HFF-Myc (cell line): ENCODE measurements around the gene TNNC2.

Experiments used
- DNase-seq: peaks from one replicate; pipeline ENCODE4 v3.0.0-alpha.2; 2011; ENCODE audit warnings: low read depth; ENCODE audit errors: extremely low read depth
- H3K4me3 ChIP-seq: replicated peaks from 2 replicates; pipeline ENCODE4 v1.5.1; 2011; ENCODE audit warnings: low read depth, mild to moderate bottlenecking, control low read depth, low read length
- TF ChIP-seq, protein P1 (sequence below): IDR thresholded peaks from 2 replicates; pipeline ENCODE4 v1.5.1; 2012; ENCODE audit warnings: mild to moderate bottlenecking, low read depth, low read length, control low read depth; ENCODE audit errors: missing control alignments

The TNNC2 gene

DNA sequence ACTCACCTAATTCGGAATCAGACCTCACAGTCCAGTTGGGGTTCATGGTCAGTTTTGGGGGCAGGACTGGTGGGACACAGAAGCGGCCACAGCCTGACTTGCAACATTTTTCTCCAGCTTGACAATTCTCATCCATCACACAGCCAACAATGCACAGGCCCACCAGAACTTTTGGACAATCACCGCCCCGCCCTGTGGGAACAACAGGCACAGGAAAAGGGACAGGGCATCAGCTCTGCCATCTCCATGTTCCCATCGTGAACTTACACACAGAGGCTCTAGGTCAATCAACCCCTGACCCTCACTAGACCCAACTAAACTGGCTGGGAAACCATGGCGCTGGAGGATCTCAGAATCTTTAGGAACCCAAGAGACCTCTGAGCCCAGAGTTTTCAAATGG lies 51.7 kb downstream of the TNNC2 start:
- TF ChIP-seq, protein P1, sequence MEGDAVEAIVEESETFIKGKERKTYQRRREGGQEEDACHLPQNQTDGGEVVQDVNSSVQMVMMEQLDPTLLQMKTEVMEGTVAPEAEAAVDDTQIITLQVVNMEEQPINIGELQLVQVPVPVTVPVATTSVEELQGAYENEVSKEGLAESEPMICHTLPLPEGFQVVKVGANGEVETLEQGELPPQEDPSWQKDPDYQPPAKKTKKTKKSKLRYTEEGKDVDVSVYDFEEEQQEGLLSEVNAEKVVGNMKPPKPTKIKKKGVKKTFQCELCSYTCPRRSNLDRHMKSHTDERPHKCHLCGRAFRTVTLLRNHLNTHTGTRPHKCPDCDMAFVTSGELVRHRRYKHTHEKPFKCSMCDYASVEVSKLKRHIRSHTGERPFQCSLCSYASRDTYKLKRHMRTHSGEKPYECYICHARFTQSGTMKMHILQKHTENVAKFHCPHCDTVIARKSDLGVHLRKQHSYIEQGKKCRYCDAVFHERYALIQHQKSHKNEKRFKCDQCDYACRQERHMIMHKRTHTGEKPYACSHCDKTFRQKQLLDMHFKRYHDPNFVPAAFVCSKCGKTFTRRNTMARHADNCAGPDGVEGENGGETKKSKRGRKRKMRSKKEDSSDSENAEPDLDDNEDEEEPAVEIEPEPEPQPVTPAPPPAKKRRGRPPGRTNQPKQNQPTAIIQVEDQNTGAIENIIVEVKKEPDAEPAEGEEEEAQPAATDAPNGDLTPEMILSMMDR = no peak
- DNase-seq = no peak
- H3K4me3 ChIP-seq = no peak overlapping the region

DNA sequence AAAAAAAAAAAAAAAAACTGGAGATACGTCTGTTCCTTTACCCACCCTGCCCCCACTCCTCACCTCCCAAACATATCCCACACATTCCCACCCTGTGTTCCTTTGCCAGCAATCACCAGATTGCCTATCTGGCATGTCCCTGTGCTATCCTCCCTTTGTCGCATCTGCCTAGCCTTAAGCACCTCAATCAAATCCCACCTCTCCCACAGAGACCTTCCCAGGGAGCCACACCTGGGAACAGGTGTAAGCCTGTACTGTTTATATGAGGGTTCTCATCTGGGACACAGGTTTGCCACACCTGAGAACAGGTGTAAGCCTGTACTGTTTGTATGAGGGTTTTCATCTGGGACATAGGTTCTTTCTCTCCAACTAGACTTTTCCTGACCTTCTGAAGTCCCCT lies 52.2 kb downstream of the TNNC2 start:
- TF ChIP-seq, protein P1 = no peak
- DNase-seq = no peak
- no peak overlapping the region for H3K4me3 ChIP-seq
